Motor neuron (in vitro differentiated cells): ENCODE measurements around the gene TUBGCP3. TPM values are rescaled to one million over a fixed set of nuclear protein-coding genes. Genes with fewer than 3 reads are reported as not detected.
"Not testable (repeated sequence)": the region's sequence is repeated elsewhere in the genome, so short reads cannot be mapped to it uniquely, and the experiment has no call there.

Experiments used
- ATAC-seq, 8 experiments: fragments of 200-7000 bp; cut with Tn5 transposase; replicated peaks in 6 of 8; 2 replicates each; pipeline ENCODE4 v1.8.0; 2021; ENCODE audit warnings: mild to moderate bottlenecking in 8 of 8, moderate library complexity in 8 of 8
- H3K27ac ChIP-seq, 2 donors: fragments of 250-450 bp; sonication (Bioruptor Pico); 2 replicates each; pipeline ENCODE4 v1.9.0; 2021; ENCODE audit warnings: antibody characterized with exemption in 2 of 2, mild to moderate bottlenecking in 2 of 2, moderate library complexity in 1 of 2
- H3K4me1 ChIP-seq, 2 donors: fragments of 250-450 bp; sonication (Bioruptor Pico); replicated peaks in 1 of 2; 2 replicates each; pipeline ENCODE4 v1.6.1; 2021; ENCODE audit warnings: antibody characterized with exemption in 2 of 2, mild to moderate bottlenecking in 2 of 2, moderate library complexity in 1 of 2
- H3K4me3 ChIP-seq, 5 donors: fragments of 250-450 bp; sonication (Bioruptor Pico); 2 replicates each; pipeline ENCODE4 v1.9.0; 2021; ENCODE audit warnings: antibody characterized with exemption in 5 of 5, mild to moderate bottlenecking in 5 of 5, moderate library complexity in 4 of 5
- WGBS, 10 experiments: fragments of 450-650 bp; shearing (Covaris generic); methylation state at CpG; one replicate each; pipeline ENCODE4 v1.0.0; 2022; 5-methylcytosine and 5-hydroxymethylcytosine counted together
- in situ Hi-C, 9 experiments: fragments of 400-800 bp; cut with MboI; loops; one replicate each; pipeline ENCODE4 v1.15.0; 2021; ENCODE audit warnings: low sequenced_read_pairs in 9 of 9, low pct_unique_long_range_greater_than_20kb in 2 of 9; ENCODE audit not compliant: unreplicated experiment in 9 of 9
- total RNA-seq, 8 experiments: library from RNA; unstranded; fragments of 300-600 nt; gene quantifications; 2 replicates each; pipeline versions ENCODE4 v1.2.3 to v1.2.4, GENCODE V29; 2022

The TUBGCP3 gene, protein sequence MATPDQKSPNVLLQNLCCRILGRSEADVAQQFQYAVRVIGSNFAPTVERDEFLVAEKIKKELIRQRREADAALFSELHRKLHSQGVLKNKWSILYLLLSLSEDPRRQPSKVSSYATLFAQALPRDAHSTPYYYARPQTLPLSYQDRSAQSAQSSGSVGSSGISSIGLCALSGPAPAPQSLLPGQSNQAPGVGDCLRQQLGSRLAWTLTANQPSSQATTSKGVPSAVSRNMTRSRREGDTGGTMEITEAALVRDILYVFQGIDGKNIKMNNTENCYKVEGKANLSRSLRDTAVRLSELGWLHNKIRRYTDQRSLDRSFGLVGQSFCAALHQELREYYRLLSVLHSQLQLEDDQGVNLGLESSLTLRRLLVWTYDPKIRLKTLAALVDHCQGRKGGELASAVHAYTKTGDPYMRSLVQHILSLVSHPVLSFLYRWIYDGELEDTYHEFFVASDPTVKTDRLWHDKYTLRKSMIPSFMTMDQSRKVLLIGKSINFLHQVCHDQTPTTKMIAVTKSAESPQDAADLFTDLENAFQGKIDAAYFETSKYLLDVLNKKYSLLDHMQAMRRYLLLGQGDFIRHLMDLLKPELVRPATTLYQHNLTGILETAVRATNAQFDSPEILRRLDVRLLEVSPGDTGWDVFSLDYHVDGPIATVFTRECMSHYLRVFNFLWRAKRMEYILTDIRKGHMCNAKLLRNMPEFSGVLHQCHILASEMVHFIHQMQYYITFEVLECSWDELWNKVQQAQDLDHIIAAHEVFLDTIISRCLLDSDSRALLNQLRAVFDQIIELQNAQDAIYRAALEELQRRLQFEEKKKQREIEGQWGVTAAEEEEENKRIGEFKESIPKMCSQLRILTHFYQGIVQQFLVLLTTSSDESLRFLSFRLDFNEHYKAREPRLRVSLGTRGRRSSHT
- total RNA-seq: 10 to 100 TPM; 11.9 to 39.9 (median 18.1) TPM

DNA sequence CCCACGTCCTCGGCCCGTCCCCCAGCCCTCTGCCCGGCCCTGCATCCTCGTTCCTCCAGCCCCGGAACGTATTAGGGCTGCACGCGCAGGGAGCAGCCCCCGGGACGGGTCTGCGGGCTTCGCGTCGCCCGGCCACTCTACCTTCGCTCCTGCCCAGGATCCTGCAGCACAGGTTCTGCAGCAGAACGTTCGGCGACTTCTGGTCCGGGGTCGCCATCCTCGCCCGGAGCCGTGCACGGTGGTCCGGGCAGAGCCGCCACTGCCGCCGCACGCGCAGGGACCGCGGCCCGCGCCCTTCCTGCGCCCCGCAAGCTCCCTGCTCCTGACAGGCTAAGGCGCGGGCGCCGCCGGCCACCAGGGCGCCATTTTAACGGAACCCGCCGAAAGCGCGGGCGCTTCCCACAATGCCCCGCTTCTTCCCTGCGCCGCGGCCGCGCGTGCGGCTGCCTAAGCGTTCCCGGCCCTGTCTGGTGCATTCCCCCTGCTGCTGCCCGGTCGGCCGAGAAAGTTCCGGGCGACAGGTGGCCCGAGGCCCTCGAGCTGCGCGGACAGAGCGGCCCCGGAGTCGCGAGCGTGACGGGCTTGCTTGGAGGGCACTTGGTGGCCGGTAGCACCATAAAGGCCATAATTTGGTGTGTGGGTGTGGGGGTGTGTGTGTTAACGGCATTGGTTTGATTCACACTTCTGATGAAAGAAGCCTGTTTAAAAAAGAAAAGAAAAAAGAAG, at the start of gene TUBGCP3:
Gene TUBGCP3, minus strand, starts transcription at position 390 of the 726 bp plus-strand sequence. Its CDS starts 173 bp downstream, at position 217.
- peak; percentile 69 to 91 (median 80) for ATAC-seq
- Histone ChIP-seq H3K27ac (peak within 1 kb of the TSS; percentile 93 to 96), H3K4me3 (peak within 1 kb of the TSS; percentile 59 to 85 (median 66)), H3K4me1 (peaks cover 13 to 21% of the 10 kb centered on the region in 2 donors)
- 0 to 2% methylated on average over 1 to 11 of the region's 77 CpGs; no CpG with 5 or more reads in 8 of the 10 experiments for WGBS, 10 experiments
- in situ Hi-C loops: no loop called here

DNA sequence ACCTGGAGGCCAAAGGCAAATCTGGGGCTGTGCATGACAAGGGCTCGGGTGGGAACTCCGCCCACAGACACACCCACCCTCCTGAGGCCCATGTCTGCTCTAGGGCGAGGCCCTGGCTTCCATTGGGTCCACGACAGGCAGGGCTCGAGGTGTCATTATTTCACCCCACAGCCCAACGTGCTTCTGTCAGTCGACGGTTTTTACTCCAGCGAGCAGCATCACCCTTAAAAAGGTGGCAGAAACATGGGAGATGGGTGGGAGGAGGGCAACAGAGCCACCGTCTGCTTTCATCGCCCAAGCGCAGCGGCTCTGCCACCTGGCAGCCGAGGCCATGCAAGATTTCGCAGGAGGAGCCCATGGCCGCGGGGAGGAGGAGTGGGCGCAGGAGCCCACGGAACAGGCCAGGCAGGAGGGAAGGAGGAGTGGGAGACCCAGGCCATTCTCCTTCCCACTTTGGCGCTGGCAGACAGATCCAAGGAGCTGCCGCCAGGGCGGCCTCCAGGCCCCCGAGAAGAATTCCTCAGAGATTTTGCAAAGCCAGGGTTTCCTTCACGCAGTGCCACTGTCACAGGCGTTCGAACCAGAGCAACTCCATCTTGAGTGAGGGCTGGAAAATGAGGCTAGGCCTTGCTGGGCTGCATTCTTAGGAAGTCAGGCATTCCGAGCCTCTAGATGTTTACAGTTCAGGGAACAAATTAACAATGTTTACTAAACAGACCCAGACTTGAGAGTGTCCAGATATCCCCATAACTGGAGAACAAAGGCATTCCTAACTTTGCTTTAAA, 49.3 kb upstream of the TUBGCP3 start:
- in situ Hi-C loops: loop anchor here in 1 of 9 experiments (25.0 kb wide), 1 partner anchor 225 kb away; no protein-coding TSS in a partner anchor
- 53 to 100% (median 87%) methylated on average over 2 to 14 of the region's 27 CpGs; no CpG with 5 or more reads in 4 of the 10 experiments for WGBS, 10 experiments
- no peaks in the 10 kb centered on the region for H3K4me1 ChIP-seq
- H3K27ac ChIP-seq: no peak overlapping the region
- no peak for ATAC-seq
- no peak overlapping the region for H3K4me3 ChIP-seq

DNA sequence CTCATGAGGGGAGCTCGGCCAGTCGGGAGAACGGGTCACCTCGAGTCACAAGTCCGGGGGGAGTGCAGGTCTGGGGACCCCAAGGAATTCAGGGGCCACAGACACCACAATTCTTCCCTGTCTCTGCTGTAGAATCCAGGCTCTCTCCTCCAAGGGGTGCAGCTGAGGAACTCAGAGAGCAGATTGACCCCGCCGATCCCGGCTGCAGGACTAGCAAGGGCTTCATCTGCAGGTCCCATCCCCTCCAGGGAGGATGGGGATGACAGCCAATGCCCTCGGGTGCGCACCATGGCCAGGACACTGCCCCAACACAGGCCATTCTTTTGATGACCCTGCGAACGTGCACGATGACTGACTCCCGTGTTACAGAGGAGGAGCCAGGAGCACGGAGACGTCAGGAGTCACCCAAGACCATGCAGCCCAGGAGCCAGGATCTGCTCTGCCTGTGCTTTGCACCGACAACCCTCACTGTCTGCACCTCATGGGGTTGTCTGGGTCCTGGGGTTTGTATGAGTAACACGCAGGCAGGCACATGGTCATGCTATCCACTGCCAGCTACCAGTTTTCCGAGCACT, 48.5 kb upstream of the TUBGCP3 start:
- H3K27ac ChIP-seq: no peak overlapping the region
- in situ Hi-C loops: loop anchor here in 1 of 9 experiments (25.0 kb wide), 1 partner anchor 226 kb away; no protein-coding TSS in a partner anchor
- no peaks in the 10 kb centered on the region for H3K4me1 ChIP-seq
- no peak for ATAC-seq
- 40 to 87% (median 76%) methylated on average over 1 to 14 of the region's 19 CpGs; no CpG with 5 or more reads in 4 of the 10 experiments for WGBS, 10 experiments
- H3K4me3 ChIP-seq: no peak overlapping the region

DNA sequence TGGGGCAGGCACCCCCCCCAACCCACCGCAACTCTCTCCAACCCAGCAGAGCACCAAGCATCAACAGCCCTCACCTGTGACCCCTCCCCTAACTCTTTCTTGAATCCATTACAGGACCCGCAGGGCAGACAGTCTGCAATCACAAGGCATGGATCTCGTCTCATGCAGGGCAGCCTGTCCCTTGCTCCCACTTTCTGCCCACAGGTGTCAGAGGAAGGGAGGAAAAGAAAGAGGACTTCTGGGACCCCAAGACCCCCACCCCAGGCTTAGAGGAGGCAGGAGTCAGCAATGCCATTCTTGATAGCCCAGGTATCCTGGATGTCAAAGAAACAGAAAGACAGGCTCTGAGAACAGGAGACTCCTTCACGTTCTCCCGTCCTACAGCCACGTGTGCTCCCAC, 47.4 kb upstream of the TUBGCP3 start:
- no peak for ATAC-seq
- in situ Hi-C loops: loop anchor here in 1 of 9 experiments (25.0 kb wide), 1 partner anchor 227 kb away; no protein-coding TSS in a partner anchor
- Histone ChIP-seq H3K4me1 (no peaks in the 10 kb centered on the region), H3K4me3 (no peak overlapping the region), H3K27ac (no peak overlapping the region)
- 0 to 86% (median 24%) methylated on average over 1 to 3 of the region's 6 CpGs; no CpG with 5 or more reads in 4 of the 10 experiments for WGBS, 10 experiments

DNA sequence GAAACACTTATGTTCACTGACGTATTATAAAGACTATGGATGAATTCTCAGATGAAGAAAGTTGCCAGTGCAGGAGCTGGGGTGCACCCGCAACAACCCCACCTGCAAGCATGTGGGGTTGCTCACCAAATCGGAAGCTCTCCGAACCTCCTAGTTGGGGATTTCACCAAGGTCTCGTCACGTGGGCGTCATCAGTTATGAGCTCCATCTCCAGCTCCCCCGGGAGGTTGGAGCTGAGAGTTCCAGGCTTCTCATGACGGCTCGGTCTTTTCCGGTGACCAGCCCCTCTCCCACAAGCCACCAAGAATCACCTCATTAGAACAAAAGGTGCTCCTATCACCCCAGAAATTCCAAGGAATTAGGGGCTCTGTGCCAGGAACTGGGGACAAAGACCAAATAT, 46.1 kb upstream of the TUBGCP3 start:
- ATAC-seq: no peak
- Histone ChIP-seq H3K27ac (no peak overlapping the region), H3K4me3 (no peak overlapping the region), H3K4me1 (no peaks in the 10 kb centered on the region)
- in situ Hi-C loops: loop anchor here in 1 of 9 experiments (25.0 kb wide), 1 partner anchor 228 kb away; no protein-coding TSS in a partner anchor
- WGBS, 10 experiments: 70 to 100% (median 83%) methylated on average over 1 to 8 of the region's 11 CpGs; no CpG with 5 or more reads in 5 of the 10 experiments

DNA sequence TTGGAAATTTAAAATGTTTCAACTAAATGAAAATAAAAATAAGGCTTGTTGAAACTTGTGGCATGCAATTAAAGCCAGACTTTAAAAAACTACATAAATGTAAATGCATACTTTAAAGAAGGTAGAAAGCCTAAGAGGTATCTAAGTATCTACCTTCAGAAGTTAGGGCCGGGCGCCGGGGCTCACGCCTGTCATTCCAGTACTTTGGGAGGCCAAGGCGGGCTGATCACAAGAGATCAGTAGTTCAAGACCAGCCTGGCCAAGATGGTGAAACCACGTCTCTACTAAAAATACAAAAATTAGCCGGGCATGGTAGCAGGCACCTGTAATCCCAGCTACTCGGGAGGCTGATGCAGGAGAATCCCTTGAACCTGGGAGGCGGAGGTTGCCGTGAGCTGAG, 42.3 kb upstream of the TUBGCP3 start:
- H3K4me3 ChIP-seq, H3K4me1 ChIP-seq, ATAC-seq, H3K27ac ChIP-seq: not testable (repeated sequence)
- WGBS, 10 experiments: 56 to 100% (median 85%) methylated on average over 2 to 10 of the region's 10 CpGs
- in situ Hi-C loops: loop anchor here in 1 of 9 experiments (25.0 kb wide), 1 partner anchor 232 kb away; no protein-coding TSS in a partner anchor

DNA sequence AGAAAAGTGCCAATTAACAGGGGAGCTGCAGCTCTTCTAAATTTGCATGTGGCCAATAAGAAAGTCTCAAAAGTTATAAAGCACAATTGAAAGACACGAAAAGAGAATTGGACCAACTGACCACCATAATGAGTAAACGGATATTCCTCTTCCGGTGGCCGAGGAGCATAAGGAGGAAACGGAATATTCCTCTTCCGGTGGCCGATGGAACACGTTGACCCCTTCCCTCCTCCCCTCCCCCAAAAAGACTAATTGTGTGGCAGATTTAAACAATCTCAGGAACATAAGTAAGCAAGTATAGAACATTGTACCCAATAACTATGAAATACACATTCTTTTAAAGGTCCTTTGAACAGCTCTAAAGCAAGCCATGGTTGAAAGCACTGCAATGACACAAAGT, 41.2 kb upstream of the TUBGCP3 start:
- in situ Hi-C loops: loop anchor here in 1 of 9 experiments (25.0 kb wide), 1 partner anchor 233 kb away; no protein-coding TSS in a partner anchor
- WGBS, 10 experiments: 57 to 96% (median 80%) methylated on average over 2 to 8 of the region's 8 CpGs; no CpG with 5 or more reads in 1 of the 10 experiments
- Histone ChIP-seq H3K27ac (no peak overlapping the region), H3K4me3 (no peak overlapping the region), H3K4me1 (no peaks in the 10 kb centered on the region)
- no peak for ATAC-seq

DNA sequence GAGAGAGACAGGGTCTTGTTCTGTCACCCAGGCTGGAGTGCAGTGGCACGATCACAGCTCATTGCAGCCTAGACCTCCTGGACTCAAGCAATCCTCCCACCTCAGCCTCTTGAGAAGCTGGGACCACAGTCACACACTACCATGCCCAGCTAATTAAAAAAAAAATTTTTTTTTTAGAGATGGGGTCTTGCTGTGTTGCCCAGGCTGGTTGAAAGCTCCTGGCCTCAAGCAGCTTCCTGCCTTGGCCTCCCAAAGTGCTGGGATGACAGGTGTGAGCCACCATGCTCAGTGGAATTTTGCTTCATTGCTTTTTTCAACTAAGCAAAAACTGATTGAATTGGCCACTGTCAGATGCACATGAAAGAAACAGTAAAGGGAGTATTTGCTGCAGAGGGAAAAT, 39.7 kb upstream of the TUBGCP3 start:
- in situ Hi-C loops: loop anchor here in 1 of 9 experiments (25.0 kb wide), 1 partner anchor 235 kb away; no protein-coding TSS in a partner anchor
- WGBS, 10 experiments: no CpG with 5 or more reads among the region's 1 CpG
- H3K27ac ChIP-seq, H3K4me1 ChIP-seq, H3K4me3 ChIP-seq, ATAC-seq: not testable (repeated sequence)

DNA sequence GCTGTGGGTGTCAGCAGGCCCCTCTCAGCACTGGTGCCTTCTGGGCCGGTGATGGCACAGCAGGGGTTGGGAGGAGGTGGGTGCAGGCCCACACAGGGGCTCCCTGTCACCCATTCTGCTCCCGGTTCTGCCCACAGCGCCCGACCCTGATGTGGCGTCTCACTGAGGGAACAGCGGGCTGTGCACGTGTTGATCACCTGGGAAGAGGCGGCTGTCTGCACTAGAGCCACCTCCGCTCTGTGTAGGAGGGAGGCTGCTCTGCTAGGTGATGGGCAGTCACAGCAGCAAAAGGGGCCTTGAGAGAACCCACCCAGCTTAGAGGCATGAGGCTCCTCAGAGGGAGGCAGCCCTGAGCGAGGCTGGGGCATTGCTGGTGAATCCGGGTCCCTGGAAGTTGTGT, 39.2 kb upstream of the TUBGCP3 start:
- Histone ChIP-seq H3K4me3 (no peak overlapping the region), H3K4me1 (no peaks in the 10 kb centered on the region), H3K27ac (no peak overlapping the region)
- in situ Hi-C loops: loop anchor here in 1 of 9 experiments (25.0 kb wide), 1 partner anchor 235 kb away; no protein-coding TSS in a partner anchor
- ATAC-seq: no peak
- 86% methylated on average over 4 of the region's 11 CpGs; no CpG with 5 or more reads in 9 of the 10 experiments for WGBS, 10 experiments

DNA sequence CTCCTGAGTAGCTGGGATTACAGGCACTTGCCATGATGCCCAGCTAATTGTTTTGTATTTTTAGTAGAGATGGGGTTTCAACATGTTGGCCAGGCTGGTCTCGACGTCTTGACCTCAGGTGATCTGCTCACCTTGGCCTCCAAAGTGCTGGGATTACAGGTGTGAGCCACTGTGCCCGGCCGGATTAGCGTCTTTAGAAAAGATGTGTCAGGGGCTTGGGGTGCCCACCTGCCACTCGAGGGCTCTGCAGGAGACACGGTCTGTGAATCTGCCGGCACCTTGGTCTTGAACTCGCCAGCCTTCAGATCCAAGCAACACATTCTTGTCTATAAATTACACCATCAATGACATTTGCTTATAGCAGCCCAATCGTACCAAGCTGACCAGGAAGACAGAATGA, 38.8 kb upstream of the TUBGCP3 start:
- no peak overlapping the region for H3K4me3 ChIP-seq
- H3K27ac ChIP-seq: no peak overlapping the region
- in situ Hi-C loops: loop anchor here in 1 of 9 experiments (25.0 kb wide), 1 partner anchor 236 kb away; no protein-coding TSS in a partner anchor
- no peaks in the 10 kb centered on the region for H3K4me1 ChIP-seq
- no peak for ATAC-seq
- 10 to 100% (median 70%) methylated on average over 1 to 9 of the region's 10 CpGs; no CpG with 5 or more reads in 5 of the 10 experiments for WGBS, 10 experiments

DNA sequence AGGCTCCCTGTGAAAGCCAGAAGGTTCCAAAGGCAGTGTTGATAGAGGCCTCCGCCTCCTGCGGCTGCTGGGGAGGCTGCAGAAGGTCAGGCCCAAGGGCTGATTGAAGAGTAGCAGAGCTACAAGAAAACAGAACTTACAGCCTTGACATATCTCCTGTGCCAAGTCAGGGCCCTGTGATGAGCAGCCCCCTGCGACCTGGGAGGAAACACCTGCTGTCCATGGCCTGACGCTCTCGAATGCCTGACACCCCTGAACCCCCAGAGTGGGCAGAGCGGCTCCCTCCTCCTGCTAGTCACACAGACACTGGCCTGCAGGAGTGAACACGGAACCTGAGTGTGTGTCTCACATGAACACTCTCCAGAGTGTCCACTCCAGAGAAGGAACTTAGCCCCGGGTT, 38.2 kb upstream of the TUBGCP3 start:
- WGBS, 10 experiments: 40 to 90% (median 64%) methylated on average over 2 to 5 of the region's 8 CpGs; no CpG with 5 or more reads in 7 of the 10 experiments
- in situ Hi-C loops: loop anchor here in 1 of 9 experiments (25.0 kb wide), 1 partner anchor 236 kb away; no protein-coding TSS in a partner anchor
- no peaks in the 10 kb centered on the region for H3K4me1 ChIP-seq
- no peak overlapping the region for H3K4me3 ChIP-seq
- no peak overlapping the region for H3K27ac ChIP-seq
- ATAC-seq: no peak
